ENCODE data around the gene PSPH.
"Not testable (repeated sequence)": the region's sequence is repeated elsewhere in the genome, so short reads cannot be mapped to it uniquely, and the experiment has no call there.

PSPH gene

GRCh38 chr7:56046721-56047445, 4.4 kb downstream of the PSPH start:
- peak in 1 of 2 experiments; percentile 22 for DNase-seq
- no peak for TF ChIP-seq GATA1 (IDR thresholded peaks at IDR 0.05; ENCODE audit: low read depth, low read length)
- TF ChIP-seq POLR2A (IDR thresholded peaks at IDR 0.05; ENCODE audit: low read length) = no peak

- not testable (repeated sequence) for DNase-seq
Observed at GRCh38 chr7:56045758-56046157, 5.5 kb downstream of the PSPH start.

GRCh38 chr7:56040730-56041129, 10.5 kb downstream of the PSPH start:
- no peak for DNase-seq
- TF ChIP-seq POLR2A (IDR thresholded peaks at IDR 0.05; ENCODE audit: low read length) (no peak), GATA1 (IDR thresholded peaks at IDR 0.05; ENCODE audit: low read depth, low read length) (no peak)

GRCh38 chr7:56033671-56034432, 17.4 kb downstream of the PSPH start:
- TF ChIP-seq GATA1 (IDR thresholded peaks at IDR 0.05; ENCODE audit: low read depth, low read length) = no peak
- no peak for TF ChIP-seq POLR2A (IDR thresholded peaks at IDR 0.05; ENCODE audit: low read length)
- peak; percentile 67 to 77 for DNase-seq

- not testable (repeated sequence) for DNase-seq
Observed at GRCh38 chr7:56032578-56032977, 18.7 kb downstream of the PSPH start.

GRCh38 chr7:56031556-56031955, 19.7 kb downstream of the PSPH start:
- not testable (repeated sequence) for DNase-seq

GRCh38 chr7:56030340-56030739, 20.9 kb downstream of the PSPH start:
- no peak for DNase-seq
- no peak for TF ChIP-seq GATA1 (IDR thresholded peaks at IDR 0.05; ENCODE audit: low read depth, low read length)
- no peak for TF ChIP-seq POLR2A (IDR thresholded peaks at IDR 0.05; ENCODE audit: low read length)

GRCh38 chr7:56028942-56029630, 22.2 kb downstream of the PSPH start:
- DNase-seq = no peak
- TF ChIP-seq POLR2A (IDR thresholded peaks at IDR 0.05; ENCODE audit: low read length) (no peak), GATA1 (IDR thresholded peaks at IDR 0.05; ENCODE audit: low read depth, low read length) (no peak)

GRCh38 chr7:56026538-56026937, 24.7 kb downstream of the PSPH start:
- TF ChIP-seq POLR2A (IDR thresholded peaks at IDR 0.05; ENCODE audit: low read length) (no peak), GATA1 (IDR thresholded peaks at IDR 0.05; ENCODE audit: low read depth, low read length) (no peak)
- peak in 1 of 2 experiments; percentile 3 for DNase-seq

- DNase-seq = no peak
- TF ChIP-seq POLR2A (IDR thresholded peaks at IDR 0.05; ENCODE audit: low read length) (no peak), GATA1 (IDR thresholded peaks at IDR 0.05; ENCODE audit: low read depth, low read length) (no peak)
Observed at GRCh38 chr7:56023500-56023899, 27.7 kb downstream of the PSPH start.

- no peak for DNase-seq
- TF ChIP-seq POLR2A (IDR thresholded peaks at IDR 0.05; ENCODE audit: low read length) = no peak
- no peak for TF ChIP-seq GATA1 (IDR thresholded peaks at IDR 0.05; ENCODE audit: low read depth, low read length)
Observed at GRCh38 chr7:56019501-56019900, 31.7 kb downstream of the PSPH start.

- not testable (repeated sequence) for DNase-seq
Observed at GRCh38 chr7:56017015-56017414, 34.2 kb downstream of the PSPH start.

GRCh38 chr7:56009695-56010094, 41.5 kb downstream of the PSPH start:
- no peak for DNase-seq
- TF ChIP-seq GATA1 (IDR thresholded peaks at IDR 0.05; ENCODE audit: low read depth, low read length) (no peak), POLR2A (IDR thresholded peaks at IDR 0.05; ENCODE audit: low read length) (no peak)

GRCh38 chr7:56007891-56008290, 43.4 kb downstream of the PSPH start:
- TF ChIP-seq POLR2A (IDR thresholded peaks at IDR 0.05; ENCODE audit: low read length) (no peak), GATA1 (IDR thresholded peaks at IDR 0.05; ENCODE audit: low read depth, low read length) (no peak)
- no peak for DNase-seq

- no peak for TF ChIP-seq POLR2A (IDR thresholded peaks at IDR 0.05; ENCODE audit: low read length)
- no peak for TF ChIP-seq GATA1 (IDR thresholded peaks at IDR 0.05; ENCODE audit: low read depth, low read length)
Observed at GRCh38 chr7:56007167-56007652, 44.0 kb downstream of the PSPH start.

More at GRCh38 chr7:56007167-56007652, 44.0 kb downstream of the PSPH start:
- no peak for DNase-seq

Data from erythroblast (primary cell).